NCI-H128 (cell line): ENCODE results near the gene OR52N5.

Experiments used
- DNase-seq: peaks from one replicate; lab custom pipeline; 2025; ENCODE audit not compliant: unreplicated experiment; lab: John Stamatoyannopoulos, UW

The OR52N5 gene

GRCh38 chr11:5783255-5783654, at the start of gene OR52N5:
Gene OR52N5 (minus strand): TSS chr11:5783355. CDS start chr11:5778634, 4,721 bp downstream.
- DNase-seq, result no peak

- no peak for DNase-seq
These were observed 48.2 kb upstream of the OR52N5 start for GRCh38 chr11:5831196-5831829.

- DNase-seq, result no peak
These were observed 35.2 kb upstream of the OR52N5 start for GRCh38 chr11:5818245-5818886.

GRCh38 chr11:5815534-5815933, 32.4 kb upstream of the OR52N5 start:
- DNase-seq, result no peak

GRCh38 chr11:5809905-5810795, 27.0 kb upstream of the OR52N5 start:
- DNase-seq, result no peak

GRCh38 chr11:5809122-5809519, 26.0 kb upstream of the OR52N5 start:
- DNase-seq, result no peak

- no peak for DNase-seq
These were observed 25.5 kb upstream of the OR52N5 start, which contains the start of gene OR52N2 for GRCh38 chr11:5808500-5809121. Gene OR52N2 (plus strand): TSS chr11:5808924. CDS start chr11:5820336, 11,412 bp downstream.

- DNase-seq, result no peak
These were observed 24.4 kb upstream of the OR52N5 start for GRCh38 chr11:5807580-5807979.

- DNase-seq, result no peak
These were observed 20.8 kb upstream of the OR52N5 start for GRCh38 chr11:5803982-5804381.

- DNase-seq, result no peak
These were observed 13.4 kb upstream of the OR52N5 start for GRCh38 chr11:5796541-5796940.

GRCh38 chr11:5791165-5791564, 8.0 kb upstream of the OR52N5 start, which contains the start of gene OR52N1:
Gene OR52N1 (minus strand): TSS chr11:5791265. CDS start chr11:5788816, 2,449 bp downstream.
- no peak for DNase-seq

- DNase-seq, result no peak
These were observed 16.1 kb downstream of the OR52N5 start for GRCh38 chr11:5767056-5767455.

GRCh38 chr11:5753943-5754342, 29.2 kb downstream of the OR52N5 start, which contains the start of gene OR52N4:
Gene OR52N4 (plus strand): TSS chr11:5754243. CDS start chr11:5754741, 498 bp downstream.
- no peak for DNase-seq

- DNase-seq, result no peak
These were observed 33.3 kb downstream of the OR52N5 start for GRCh38 chr11:5749836-5750235.

- DNase-seq, result no peak
These were observed 36.5 kb downstream of the OR52N5 start for GRCh38 chr11:5746614-5747013.

GRCh38 chr11:5738431-5738830, 44.7 kb downstream of the OR52N5 start:
- no peak for DNase-seq

GRCh38 chr11:5737670-5738392, 45.3 kb downstream of the OR52N5 start:
- DNase-seq, result no peak

GRCh38 chr11:5737091-5737490, 46.1 kb downstream of the OR52N5 start:
- DNase-seq, result no peak

- DNase-seq, result no peak
These were observed 46.8 kb downstream of the OR52N5 start, which contains the start of gene OR56B1 for GRCh38 chr11:5736396-5736795. Gene OR56B1 (plus strand): TSS chr11:5736448. CDS start chr11:5736517, 69 bp downstream.

- no peak for DNase-seq
These were observed 55.5 kb downstream of the OR52N5 start for GRCh38 chr11:5727691-5728090.
